ENCODE results near the gene VIPR1.

DNA sequence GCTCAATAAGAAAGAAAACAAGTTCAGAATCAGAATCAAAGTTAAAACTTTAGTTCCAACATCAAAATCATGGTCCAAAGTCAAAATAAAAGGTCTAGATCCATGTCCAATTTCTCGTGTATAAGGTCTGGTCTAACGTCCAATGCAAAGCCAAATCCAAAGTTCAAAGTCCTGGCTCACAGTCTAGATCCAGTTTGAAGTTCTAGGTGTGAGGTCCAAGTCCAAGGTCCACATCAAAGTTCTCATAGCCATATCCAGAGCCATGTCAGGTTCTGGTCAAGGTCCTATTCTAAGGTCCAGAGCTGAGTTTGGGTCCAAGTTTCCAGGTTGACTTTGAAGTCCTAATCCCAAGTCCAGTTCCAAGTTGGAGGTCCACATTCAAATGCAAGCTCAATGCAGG, 40.7 kb upstream of the VIPR1 start:
- TF ChIP-seq, protein P1, sequence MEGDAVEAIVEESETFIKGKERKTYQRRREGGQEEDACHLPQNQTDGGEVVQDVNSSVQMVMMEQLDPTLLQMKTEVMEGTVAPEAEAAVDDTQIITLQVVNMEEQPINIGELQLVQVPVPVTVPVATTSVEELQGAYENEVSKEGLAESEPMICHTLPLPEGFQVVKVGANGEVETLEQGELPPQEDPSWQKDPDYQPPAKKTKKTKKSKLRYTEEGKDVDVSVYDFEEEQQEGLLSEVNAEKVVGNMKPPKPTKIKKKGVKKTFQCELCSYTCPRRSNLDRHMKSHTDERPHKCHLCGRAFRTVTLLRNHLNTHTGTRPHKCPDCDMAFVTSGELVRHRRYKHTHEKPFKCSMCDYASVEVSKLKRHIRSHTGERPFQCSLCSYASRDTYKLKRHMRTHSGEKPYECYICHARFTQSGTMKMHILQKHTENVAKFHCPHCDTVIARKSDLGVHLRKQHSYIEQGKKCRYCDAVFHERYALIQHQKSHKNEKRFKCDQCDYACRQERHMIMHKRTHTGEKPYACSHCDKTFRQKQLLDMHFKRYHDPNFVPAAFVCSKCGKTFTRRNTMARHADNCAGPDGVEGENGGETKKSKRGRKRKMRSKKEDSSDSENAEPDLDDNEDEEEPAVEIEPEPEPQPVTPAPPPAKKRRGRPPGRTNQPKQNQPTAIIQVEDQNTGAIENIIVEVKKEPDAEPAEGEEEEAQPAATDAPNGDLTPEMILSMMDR (IDR thresholded peaks at IDR 0.05; ENCODE audit: low read depth, low read length), result no peak
- no peak for TF ChIP-seq EZH2phosphoT487 (IDR thresholded peaks at IDR 0.05; ENCODE audit: low read depth)
